WTC11 (cell line): ENCODE measurements around the gene ACYP2. TPM values are rescaled to one million over a fixed set of nuclear protein-coding genes. Genes with fewer than 3 reads are reported as not detected.

Source experiments
- ATAC-seq: fragments of 200-7000 bp; cut with Tn5 transposase; 2 replicates; pipeline ENCODE4 v1.10.0; 2021; ENCODE audit warnings: mild to moderate bottlenecking, moderate library complexity
- CTCF ChIA-PET: fragments of 300-600 bp; sonication (Branson Sonifier 250); formaldehyde crosslinking; loops from one replicate; lab custom pipeline; 2021; ENCODE audit warnings: antibody characterized with exemption; lab: Charles Lee
- POLR2A ChIA-PET: fragments of 350-600 bp; sonication (Branson Sonifier 250); formaldehyde crosslinking; loops from one replicate; lab custom pipeline; 2021; ENCODE audit warnings: antibody characterized with exemption; lab: Charles Lee
- DNase-seq: peaks from one replicate; pipeline ENCODE4 v3.0.0; 2021; ENCODE audit warnings: low spot score
- H3K27ac Mint-ChIP-seq: 2 replicates; pipeline ENCODE4 v1.8.0; 2021; ENCODE audit warnings: mixed read lengths
- H3K27me3 Mint-ChIP-seq: 2 replicates; pipeline ENCODE4 v1.8.0; 2021; ENCODE audit warnings: low read depth, mild to moderate bottlenecking, moderate library complexity, mixed read lengths
- H3K36me3 Mint-ChIP-seq: 2 replicates; pipeline ENCODE4 v1.8.0; 2021; ENCODE audit warnings: mixed read lengths
- H3K4me1 Mint-ChIP-seq: 2 replicates; pipeline ENCODE4 v1.8.0; 2022; ENCODE audit warnings: mixed read lengths
- H3K4me3 Mint-ChIP-seq: 2 replicates; pipeline ENCODE4 v1.8.0; 2021; ENCODE audit warnings: mild to moderate bottlenecking, moderate library complexity, mixed read lengths
- H3K9me3 Mint-ChIP-seq: 2 replicates; pipeline ENCODE4 v1.8.0; 2021; ENCODE audit warnings: mixed read lengths
- AFF4 ChIP-seq: sonication (generic); formaldehyde crosslinking; IDR thresholded peaks from 2 replicates; pipeline ENCODE4 v1.8.1; 2023; ENCODE audit warnings: mild to moderate bottlenecking, missing genetic modification reagents, borderline replicate concordance
- ATF3 ChIP-seq: sonication (generic); formaldehyde crosslinking; conservative IDR thresholded peaks from 2 replicates; pipeline ENCODE4 v1.8.1; 2022; ENCODE audit warnings: mild to moderate bottlenecking, missing genetic modification reagents
- CREB1 ChIP-seq: sonication (generic); formaldehyde crosslinking; IDR thresholded peaks from 2 replicates; pipeline ENCODE4 v1.8.0; 2023; ENCODE audit warnings: mild to moderate bottlenecking, missing genetic modification reagents
- E2F1 ChIP-seq: sonication (generic); formaldehyde crosslinking; IDR thresholded peaks from 2 replicates; pipeline ENCODE4 v1.8.0; 2022; ENCODE audit warnings: mild to moderate bottlenecking, missing genetic modification reagents
- E2F5 ChIP-seq: sonication (generic); formaldehyde crosslinking; IDR thresholded peaks from 2 replicates; pipeline ENCODE4 v1.8.1; 2022; ENCODE audit warnings: mild to moderate bottlenecking, moderate library complexity, missing genetic modification reagents
- FOXP1 ChIP-seq: sonication (generic); formaldehyde crosslinking; IDR thresholded peaks from 2 replicates; pipeline ENCODE4 v1.8.0; 2022; ENCODE audit warnings: missing genetic modification reagents, mild to moderate bottlenecking, moderate library complexity, borderline replicate concordance
- GABPB1 ChIP-seq: sonication (generic); formaldehyde crosslinking; IDR thresholded peaks from 2 replicates; pipeline ENCODE4 v1.8.1; 2023; ENCODE audit warnings: mild to moderate bottlenecking, missing genetic modification reagents
- HMGXB4 ChIP-seq: sonication (generic); formaldehyde crosslinking; IDR thresholded peaks from 2 replicates; pipeline ENCODE4 v1.8.1; 2023; ENCODE audit warnings: mild to moderate bottlenecking, moderate library complexity, missing genetic modification reagents
- IRF2 ChIP-seq: sonication (generic); formaldehyde crosslinking; IDR thresholded peaks from 2 replicates; pipeline ENCODE4 v1.8.0; 2022; ENCODE audit warnings: low read depth, missing genetic modification reagents, borderline replicate concordance
- JAZF1 ChIP-seq: fragments of 250-450 bp; sonication (Bioruptor Pico); IDR thresholded peaks from 2 replicates; pipeline ENCODE4 v1.9.0; 2021; ENCODE audit warnings: moderate library complexity, mild to moderate bottlenecking, inconsistent platforms
- JUN ChIP-seq: sonication (generic); formaldehyde crosslinking; IDR thresholded peaks from 2 replicates; pipeline ENCODE4 v1.8.0; 2023; ENCODE audit warnings: mild to moderate bottlenecking, missing genetic modification reagents
- MYBL2 ChIP-seq: sonication (generic); formaldehyde crosslinking; IDR thresholded peaks from 2 replicates; pipeline ENCODE4 v1.8.1; 2023; ENCODE audit warnings: mild to moderate bottlenecking, moderate library complexity, missing genetic modification reagents
- NR2C2 ChIP-seq: sonication (generic); formaldehyde crosslinking; IDR thresholded peaks from 2 replicates; pipeline ENCODE4 v1.8.0; 2022; ENCODE audit warnings: mild to moderate bottlenecking, missing genetic modification reagents
- SMAD3 ChIP-seq: sonication (generic); formaldehyde crosslinking; IDR thresholded peaks from 2 replicates; pipeline ENCODE4 v1.8.0; 2022; ENCODE audit warnings: missing genetic modification reagents, mild to moderate bottlenecking, borderline replicate concordance
- TCF7 ChIP-seq: sonication (generic); formaldehyde crosslinking; IDR thresholded peaks from 2 replicates; pipeline ENCODE4 v1.8.0; 2022; ENCODE audit warnings: mild to moderate bottlenecking, low read depth, missing genetic modification reagents, moderate library complexity
- TEAD4 ChIP-seq: sonication (generic); formaldehyde crosslinking; IDR thresholded peaks from 2 replicates; pipeline ENCODE4 v1.8.0; 2022; ENCODE audit warnings: mild to moderate bottlenecking, missing genetic modification reagents
- ZNF138 ChIP-seq: sonication (generic); formaldehyde crosslinking; conservative IDR thresholded peaks from 2 replicates; pipeline ENCODE4 v1.8.1; 2022; ENCODE audit warnings: mild to moderate bottlenecking, moderate library complexity, missing genetic modification reagents
- total RNA-seq: library from RNA; stranded (reverse); gene quantifications from 3 replicates; pipeline ENCODE4 v1.2.3, GENCODE V29; 2021
- TF ChIP-seq, protein P1 (sequence below): fragments of 250-450 bp; sonication (Bioruptor Pico); IDR thresholded peaks from 2 replicates; pipeline ENCODE4 v1.8.0; 2021; ENCODE audit warnings: mild to moderate bottlenecking

ACYP2 gene
- total RNA-seq, 1 experiment from 2014 or later: 4.4 TPM

DNA sequence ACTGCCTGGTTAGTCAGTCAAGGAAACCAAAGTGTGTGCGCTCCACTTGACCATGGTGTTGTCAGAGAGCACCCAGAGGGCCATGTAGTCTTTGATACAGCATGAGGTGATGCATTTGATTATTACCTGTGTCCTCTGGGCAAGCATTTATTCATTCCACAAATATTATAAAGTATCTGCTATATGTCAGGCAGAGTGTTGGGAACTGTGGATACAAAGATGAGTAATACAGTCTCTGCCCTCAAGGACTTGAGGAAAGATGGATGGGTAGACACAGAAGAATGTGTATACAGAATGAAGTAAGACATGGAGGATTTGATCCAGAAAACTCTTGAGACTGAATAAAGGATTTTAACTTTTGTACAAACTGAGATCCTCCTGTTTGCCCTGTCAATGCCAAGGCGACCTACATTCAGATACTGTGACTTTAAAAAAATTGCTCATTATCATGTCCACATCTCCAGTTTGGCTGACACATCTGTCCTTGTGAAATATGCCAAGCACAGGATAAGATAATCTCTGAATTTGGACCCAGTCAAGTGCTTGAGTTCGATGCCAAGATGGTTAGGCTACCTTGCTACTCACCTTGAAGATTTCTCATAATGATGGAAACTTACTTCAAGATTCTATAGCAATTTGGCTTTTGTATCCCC, 50.8 kb downstream of the ACYP2 start:
- POLR2A ChIA-PET: no interaction called here
- TF ChIP-seq TCF7 (CRISPR knock-in tag) (no peak), HMGXB4 (CRISPR knock-in tag) (no peak), JAZF1 (CRISPR knock-in tag) (no peak), IRF2 (CRISPR knock-in tag) (no peak)
- TF ChIP-seq, all 79 proteins: peak for 0

GRCh38 chr2:54176577-54176976, 61.2 kb downstream of the ACYP2 start:
- H3K4me3 Mint-ChIP-seq: no peak overlapping the region
- no peak for TF ChIP-seq E2F1 (CRISPR knock-in tag)
- peak; percentile 29; the same call in 1 of the 2 replicates for TF ChIP-seq GABPB1 (CRISPR knock-in tag)
- TF ChIP-seq, all 79 proteins: peak for 1
- Mint-ChIP-seq H3K4me1 (no peaks in the 10 kb centered on the region), H3K36me3 (no peaks in the 10 kb centered on the region), H3K9me3 (no peaks in the 10 kb centered on the region), H3K27me3 (no peaks in the 10 kb centered on the region), H3K27ac (no peak overlapping the region)
- ChIA-PET CTCF (interaction anchor here (0.6 to 4.2 kb wide), 18 partner anchors 10 to 662 kb away, joined by 3 to 18 read pairs (median 3); partner anchors contain the start of gene SPTBN1), POLR2A (no interaction called here)
- ATAC-seq (peak; percentile 96), DNase-seq (peak; percentile 64)

More for the DNA sequence above, 50.8 kb downstream of the ACYP2 start:
- DNase-seq (no peak), ATAC-seq (no peak)
- Mint-ChIP-seq H3K27ac (no peak overlapping the region), H3K4me1 (no peaks in the 10 kb centered on the region), H3K36me3 (no peaks in the 10 kb centered on the region), H3K9me3 (no peaks in the 10 kb centered on the region), H3K27me3 (no peaks in the 10 kb centered on the region), H3K4me3 (no peak overlapping the region)
- CTCF ChIA-PET: interaction anchor here (1.2 kb wide), 1 partner anchor 11 kb away, joined by 3 read pairs; no protein-coding TSS in a partner anchor

GRCh38 chr2:54183281-54183680, 67.9 kb downstream of the ACYP2 start:
- DNase-seq (no peak), ATAC-seq (no peak)
- Mint-ChIP-seq H3K4me1 (peaks cover 2% of the 10 kb centered on the region; the same call in 1 of the 2 replicates), H3K9me3 (peaks cover 11% of the 10 kb centered on the region), H3K4me3 (no peak overlapping the region), H3K27ac (no peak overlapping the region), H3K36me3 (no peaks in the 10 kb centered on the region), H3K27me3 (no peaks in the 10 kb centered on the region)
- ChIA-PET CTCF (interaction anchor here (1.6 kb wide), 1 partner anchor 76 kb away, joined by 5 read pairs; no protein-coding TSS in a partner anchor), POLR2A (no interaction called here)
- TF ChIP-seq SMAD3 (CRISPR knock-in tag) (no peak), AFF4 (CRISPR knock-in tag) (no peak), ATF3 (no peak)

DNA sequence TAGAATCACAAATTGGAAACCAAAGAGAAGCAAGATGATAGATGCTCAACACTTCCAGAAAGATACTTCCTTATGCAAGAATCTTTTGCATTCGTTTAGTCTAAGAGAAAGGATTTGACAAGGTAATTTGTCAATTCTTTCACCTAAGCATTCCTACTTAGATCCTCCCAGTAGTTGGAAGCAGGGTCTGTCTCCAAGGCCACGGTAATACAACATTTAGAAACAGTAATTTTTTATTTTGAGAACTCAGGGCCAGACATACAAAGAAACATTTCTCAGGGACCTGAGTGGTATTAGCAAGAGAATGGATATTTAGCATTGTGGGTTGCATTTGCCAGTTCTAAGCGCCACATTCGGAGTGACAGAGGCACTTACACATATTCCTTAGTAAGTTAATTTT, 68.6 kb downstream of the ACYP2 start:
- ATAC-seq (no peak), DNase-seq (no peak)
- Mint-ChIP-seq H3K27me3 (no peaks in the 10 kb centered on the region), H3K4me1 (peaks cover 2% of the 10 kb centered on the region; the same call in 1 of the 2 replicates), H3K36me3 (no peaks in the 10 kb centered on the region), H3K4me3 (no peak overlapping the region), H3K27ac (no peak overlapping the region), H3K9me3 (peaks cover 11% of the 10 kb centered on the region)
- POLR2A ChIA-PET: no interaction called here
- CTCF ChIA-PET: no interaction called here
- TF ChIP-seq CREB1 (CRISPR knock-in tag) (no peak), ZNF138 (CRISPR knock-in tag) (no peak), TEAD4 (CRISPR knock-in tag) (no peak), FOXP1 (CRISPR knock-in tag) (no peak), IRF2 (CRISPR knock-in tag) (no peak), NR2C2 (CRISPR knock-in tag) (no peak), TCF7 (CRISPR knock-in tag) (no peak), JUN (CRISPR knock-in tag) (no peak), E2F5 (no peak), MYBL2 (no peak)
- TF ChIP-seq, protein P1, sequence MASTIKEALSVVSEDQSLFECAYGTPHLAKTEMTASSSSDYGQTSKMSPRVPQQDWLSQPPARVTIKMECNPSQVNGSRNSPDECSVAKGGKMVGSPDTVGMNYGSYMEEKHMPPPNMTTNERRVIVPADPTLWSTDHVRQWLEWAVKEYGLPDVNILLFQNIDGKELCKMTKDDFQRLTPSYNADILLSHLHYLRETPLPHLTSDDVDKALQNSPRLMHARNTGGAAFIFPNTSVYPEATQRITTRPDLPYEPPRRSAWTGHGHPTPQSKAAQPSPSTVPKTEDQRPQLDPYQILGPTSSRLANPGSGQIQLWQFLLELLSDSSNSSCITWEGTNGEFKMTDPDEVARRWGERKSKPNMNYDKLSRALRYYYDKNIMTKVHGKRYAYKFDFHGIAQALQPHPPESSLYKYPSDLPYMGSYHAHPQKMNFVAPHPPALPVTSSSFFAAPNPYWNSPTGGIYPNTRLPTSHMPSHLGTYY (CRISPR knock-in tag): no peak
